Sigmoid colon (tissue), 4 donors: ENCODE measurements around the gene MYH14.

Experiments
- EP300 ChIP-seq, 4 donors: sonication (generic); formaldehyde crosslinking; IDR thresholded peaks; one replicate each; pipeline ENCODE4 v1.6.1; 2017; ENCODE audit warnings: antibody characterized with exemption in 4 of 4
- POLR2A ChIP-seq, 2 donors: fragments of 450-650 bp; IDR thresholded peaks; one replicate each; pipeline ENCODE4 v1.6.1; 2016; ENCODE audit warnings: antibody characterized with exemption in 2 of 2, mild to moderate bottlenecking in 2 of 2, moderate library complexity in 2 of 2
- TF ChIP-seq, protein P1 (sequence below), 4 experiments: fragments of 450-650 bp in 3 of 4; fragments of 200-600 bp in 1 of 4; IDR thresholded peaks; one replicate each; pipeline ENCODE4 v1.5.1; 2016 to 2019; ENCODE audit warnings: antibody characterized with exemption in 4 of 4, mild to moderate bottlenecking in 3 of 4, moderate library complexity in 2 of 4

- TF ChIP-seq, protein P1, sequence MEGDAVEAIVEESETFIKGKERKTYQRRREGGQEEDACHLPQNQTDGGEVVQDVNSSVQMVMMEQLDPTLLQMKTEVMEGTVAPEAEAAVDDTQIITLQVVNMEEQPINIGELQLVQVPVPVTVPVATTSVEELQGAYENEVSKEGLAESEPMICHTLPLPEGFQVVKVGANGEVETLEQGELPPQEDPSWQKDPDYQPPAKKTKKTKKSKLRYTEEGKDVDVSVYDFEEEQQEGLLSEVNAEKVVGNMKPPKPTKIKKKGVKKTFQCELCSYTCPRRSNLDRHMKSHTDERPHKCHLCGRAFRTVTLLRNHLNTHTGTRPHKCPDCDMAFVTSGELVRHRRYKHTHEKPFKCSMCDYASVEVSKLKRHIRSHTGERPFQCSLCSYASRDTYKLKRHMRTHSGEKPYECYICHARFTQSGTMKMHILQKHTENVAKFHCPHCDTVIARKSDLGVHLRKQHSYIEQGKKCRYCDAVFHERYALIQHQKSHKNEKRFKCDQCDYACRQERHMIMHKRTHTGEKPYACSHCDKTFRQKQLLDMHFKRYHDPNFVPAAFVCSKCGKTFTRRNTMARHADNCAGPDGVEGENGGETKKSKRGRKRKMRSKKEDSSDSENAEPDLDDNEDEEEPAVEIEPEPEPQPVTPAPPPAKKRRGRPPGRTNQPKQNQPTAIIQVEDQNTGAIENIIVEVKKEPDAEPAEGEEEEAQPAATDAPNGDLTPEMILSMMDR (IDR thresholded peaks at IDR 0.05): no peak
- TF ChIP-seq POLR2A (IDR thresholded peaks at IDR 0.05): no peak
- TF ChIP-seq EP300 (IDR thresholded peaks at IDR 0.05): no peak
Observed at GRCh38 chr19:50252887-50253268, 49.5 kb downstream of the MYH14 start.
